B cell (primary cell): ENCODE data around the gene ANKRD44.

Experiments
- CTCF ChIP-seq: fragments of 200-600 bp; IDR thresholded peaks from one replicate; pipeline ENCODE4 v1.8.0; 2022; ENCODE audit warnings: antibody characterized with exemption, mild to moderate bottlenecking
- EZH2 ChIP-seq: IDR thresholded peaks from 2 replicates; pipeline ENCODE4 v1.6.1; 2012; ENCODE audit warnings: borderline replicate concordance, low read depth, mild to moderate bottlenecking, moderate library complexity, low read length; ENCODE audit not compliant: insufficient read depth, poor library complexity, severe bottlenecking

GRCh38 chr2:197164141-197164754, 146.3 kb downstream of the ANKRD44 start:
- TF ChIP-seq CTCF (no peak), EZH2 (no peak)
